Measurements from ENCODE around the gene TOPAZ1. TPM values are rescaled to one million over a fixed set of nuclear protein-coding genes. Genes with fewer than 3 reads are reported as not detected.

Gene TOPAZ1
- total RNA-seq, 1 experiment from 2014 or later: not detected

GRCh38 chr3:44226573-44226972 lies 15.1 kb upstream of the TOPAZ1 start:
- H3K4me3 ChIP-seq (ENCODE audit: low read depth in 2 of 2, low read length in 2 of 2): no peak overlapping the region
- H3K27me3 ChIP-seq (ENCODE audit: control insufficient read depth, insufficient read depth, low read length): peaks cover 5% of the 10 kb centered on the region
- TF ChIP-seq CTCF (IDR thresholded peaks at IDR 0.05): no peak
- H3K36me3 ChIP-seq (ENCODE audit: control insufficient read depth, insufficient read depth, low read length): no peaks in the 10 kb centered on the region
- in situ Hi-C loops (cut with HindIII; ENCODE audit: low pct_unique_long_range_greater_than_20kb, low sequenced_read_pairs) (no loop called here), intact Hi-C loops (cut with micrococcal nuclease; ENCODE audit: unreplicated experiment) (no loop called here)
- CTCF ChIA-PET: no interaction called here
- no peaks in the 10 kb centered on the region for H3K9me3 ChIP-seq (ENCODE audit: control insufficient read depth, insufficient read depth, low read depth, low read length)
- ATAC-seq (no peak), DNase-seq (ENCODE audit: low read depth, low spot score) (no peak)
- no TSS peak for BruUV-seq (replicated peaks)
- POLR2A ChIA-PET: interaction anchor here (0.6 kb wide), 1 partner anchor 124 kb away, joined by 3 read pairs; no protein-coding TSS in a partner anchor
- H3K27ac ChIP-seq (ENCODE audit: low read length): no peak overlapping the region
- H3K4me1 ChIP-seq (ENCODE audit: control insufficient read depth, insufficient read depth, low read length): no peaks in the 10 kb centered on the region

GRCh38 chr3:44227632-44228031 lies 14.1 kb upstream of the TOPAZ1 start:
- in situ Hi-C loops (cut with HindIII; ENCODE audit: low pct_unique_long_range_greater_than_20kb, low sequenced_read_pairs): no loop called here
- no peak for DNase-seq (ENCODE audit: low read depth, low spot score)
- Histone ChIP-seq H3K27ac (ENCODE audit: low read length) (no peak overlapping the region), H3K27me3 (ENCODE audit: control insufficient read depth, insufficient read depth, low read length) (peaks cover 5% of the 10 kb centered on the region), H3K4me3 (ENCODE audit: low read depth in 2 of 2, low read length in 2 of 2) (no peak overlapping the region), H3K36me3 (ENCODE audit: control insufficient read depth, insufficient read depth, low read length) (no peaks in the 10 kb centered on the region), H3K9me3 (ENCODE audit: control insufficient read depth, insufficient read depth, low read depth, low read length) (no peaks in the 10 kb centered on the region), H3K4me1 (ENCODE audit: control insufficient read depth, insufficient read depth, low read length) (no peaks in the 10 kb centered on the region)
- ATAC-seq: no peak
- POLR2A ChIA-PET: no interaction called here
- intact Hi-C loops (cut with micrococcal nuclease; ENCODE audit: unreplicated experiment): no loop called here
- CTCF ChIA-PET: no interaction called here
- TF ChIP-seq CTCF (IDR thresholded peaks at IDR 0.05): no peak
- no peak for TF ChIP-seq SIN3A (IDR thresholded peaks at IDR 0.05; ENCODE audit: borderline replicate concordance, insufficient read depth, low read depth, low read length)
- TF ChIP-seq TCF7L2 (IDR thresholded peaks at IDR 0.05; ENCODE audit: low read depth, low read length): no peak
- TF ChIP-seq POLR2AphosphoS5 (IDR thresholded peaks at IDR 0.05; ENCODE audit: low read depth, low read length): no peak
- no peak for TF ChIP-seq REST (IDR thresholded peaks at IDR 0.05; ENCODE audit: insufficient read depth in 1 of 2, low read depth in 2 of 2, low read length in 1 of 2)
- no TSS peak for BruUV-seq (replicated peaks)

GRCh38 chr3:44228900-44229299 lies 12.8 kb upstream of the TOPAZ1 start:
- no peak for DNase-seq (ENCODE audit: low read depth, low spot score)
- CTCF ChIA-PET: no interaction called here

More at GRCh38 chr3:44228900-44229299, 12.8 kb upstream of the TOPAZ1 start:
- H3K9me3 ChIP-seq (ENCODE audit: control insufficient read depth, insufficient read depth, low read depth, low read length): no peaks in the 10 kb centered on the region
- no peaks in the 10 kb centered on the region for H3K4me1 ChIP-seq (ENCODE audit: control insufficient read depth, insufficient read depth, low read length)
- POLR2A ChIA-PET: no interaction called here
- in situ Hi-C loops (cut with HindIII; ENCODE audit: low pct_unique_long_range_greater_than_20kb, low sequenced_read_pairs): no loop called here
- intact Hi-C loops (cut with micrococcal nuclease; ENCODE audit: unreplicated experiment): no loop called here
- H3K4me3 ChIP-seq (ENCODE audit: low read depth in 2 of 2, low read length in 2 of 2): no peak overlapping the region
- no peak overlapping the region for H3K27ac ChIP-seq (ENCODE audit: low read length)
- ATAC-seq: no peak
- TF ChIP-seq CTCF (IDR thresholded peaks at IDR 0.05) (no peak), POLR2AphosphoS5 (IDR thresholded peaks at IDR 0.05; ENCODE audit: low read depth, low read length) (no peak), SIN3A (IDR thresholded peaks at IDR 0.05; ENCODE audit: borderline replicate concordance, insufficient read depth, low read depth, low read length) (no peak), TCF7L2 (IDR thresholded peaks at IDR 0.05; ENCODE audit: low read depth, low read length) (no peak), REST (IDR thresholded peaks at IDR 0.05; ENCODE audit: insufficient read depth in 1 of 2, low read depth in 2 of 2, low read length in 1 of 2) (no peak)
- H3K27me3 ChIP-seq (ENCODE audit: control insufficient read depth, insufficient read depth, low read length): peaks cover 5% of the 10 kb centered on the region
- no peaks in the 10 kb centered on the region for H3K36me3 ChIP-seq (ENCODE audit: control insufficient read depth, insufficient read depth, low read length)
- no TSS peak for BruUV-seq (replicated peaks)
